ENCODE results near the gene PINK1. TPM values are rescaled to one million over a fixed set of nuclear protein-coding genes. Genes with fewer than 3 reads are reported as not detected.

PINK1 gene
- total and polyA plus RNA-seq, 2 of the 13 experiments (the other 11 are each of a cell fraction or from before 2014, with no cell fraction given), result 15.3 to 16.1 TPM

- CTCF ChIA-PET (ENCODE audit: low intra/inter-chr PET ratio, low total read pairs), result no interaction called here
- TF ChIP-seq ZSCAN21 (CRISPR knock-in tag; IDR thresholded peaks at IDR 0.05; ENCODE audit: borderline replicate concordance) (no peak), ZFX (CRISPR knock-in tag; IDR thresholded peaks at IDR 0.05; ENCODE audit: low read depth) (0 out of 2 replicates have a peak, but pooled peaks have one; percentile 3)
- Histone ChIP-seq H3K27ac (ENCODE audit: extremely low read length, insufficient read depth, low read length) (no peak overlapping the region), H3K4me1 (ENCODE audit: insufficient read depth, low read length) (peaks cover 41% of the 10 kb centered on the region), H4K20me1 (ENCODE audit: insufficient read depth, low read length) (no peaks in the 10 kb centered on the region), H3K9me3 (ENCODE audit: low read length) (no peaks in the 10 kb centered on the region), H3K9ac (ENCODE audit: insufficient read depth, low read depth, low read length) (no peak overlapping the region), H3K36me3 (replicated peaks in 1 of 2; ENCODE audit: control insufficient read depth in 1 of 2, insufficient read depth in 2 of 2, low read length in 2 of 2) (no peaks in the 10 kb centered on the region), H3K27me3 (ENCODE audit: control insufficient read depth in 1 of 2, insufficient read depth in 2 of 2, low read length in 2 of 2) (peaks cover 2 to 57% of the 10 kb centered on the region in 2 experiments; a peak in 4 of 5 replicates), H3K79me2 (ENCODE audit: insufficient read depth, low read length) (no peaks in the 10 kb centered on the region), H2AFZ (ENCODE audit: low read length) (no peak overlapping the region), H3K4me2 (ENCODE audit: low read depth, low read length) (0 out of 2 replicates have a peak overlapping the region, but pooled peaks have one; percentile 19), H3K4me3 (replicated peaks in 1 of 3; ENCODE audit: insufficient read depth in 1 of 3, low read depth in 2 of 3, low read length in 3 of 3) (no peak overlapping the region; a peak in 1 of 6 replicates)
- POLR2A ChIA-PET, result no interaction called here
- 36% methylated on average over 12 of the region's 12 CpGs for whole genome bisulfite sequencing (ENCODE audit: low lambda C conversion rate)
- ATAC-seq (no peak), DNase-seq (ENCODE audit: low spot score) (no peak), FAIRE-seq (no peak)
- in situ Hi-C loops (cut with HindIII; ENCODE audit: extremely low pct_ligation_motif_present, low pct_unique_long_range_greater_than_20kb), result no loop called here
- BruUV-seq (replicated peaks), result no TSS peak
- intact Hi-C loops (cut with micrococcal nuclease; ENCODE audit: unreplicated experiment), result no loop called here
Measured at GRCh38 chr1:20685741-20686140, 52.5 kb downstream of the PINK1 start.

DNA sequence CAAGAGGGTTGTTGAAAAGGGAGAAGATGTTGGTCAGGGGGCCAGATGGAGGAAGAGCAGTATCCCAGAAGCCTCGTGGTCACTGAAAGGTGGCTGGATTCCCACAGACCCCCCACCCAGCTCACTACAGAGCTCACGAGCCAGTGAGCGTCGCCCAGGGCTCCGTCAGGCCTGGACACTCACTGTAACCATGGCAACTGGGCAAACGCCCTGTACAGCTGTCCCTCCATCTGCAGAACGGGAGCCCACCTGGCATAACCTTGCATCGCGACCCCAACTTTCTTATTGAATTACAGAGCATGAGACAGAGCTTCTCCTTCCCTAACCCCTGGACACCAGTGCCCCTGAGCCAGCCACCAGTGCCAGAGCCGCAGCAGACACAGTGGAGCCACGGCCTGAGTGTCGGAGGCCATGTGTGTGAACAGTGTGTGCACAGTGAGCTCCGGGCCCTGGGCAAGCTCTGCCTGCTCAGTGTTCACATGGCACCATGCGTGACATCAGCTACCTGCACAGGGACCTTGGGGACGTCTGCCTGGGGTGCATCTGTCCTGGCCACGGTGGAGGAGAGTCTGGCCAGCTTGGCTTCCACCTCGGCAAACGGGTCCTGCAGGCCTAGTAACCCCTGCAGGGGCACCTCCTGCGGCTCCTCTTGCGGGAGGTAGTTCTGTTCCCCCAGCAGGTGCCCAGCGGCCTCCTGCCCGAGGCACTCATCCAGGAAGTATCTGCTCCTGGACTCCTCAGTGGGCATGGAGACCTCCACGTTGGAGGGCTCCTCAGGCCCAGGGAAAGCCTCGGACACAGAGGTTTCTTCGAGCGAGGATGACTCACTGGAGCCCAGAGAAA is 53.8 kb downstream of the PINK1 start:
- peaks cover 2 to 53% of the 10 kb centered on the region in 2 experiments; a peak in 4 of 5 replicates for H3K27me3 ChIP-seq (ENCODE audit: control insufficient read depth in 1 of 2, insufficient read depth in 2 of 2, low read length in 2 of 2)
- H3K79me2 ChIP-seq (ENCODE audit: insufficient read depth, low read length), result no peaks in the 10 kb centered on the region
- no peak overlapping the region for H3K9ac ChIP-seq (ENCODE audit: insufficient read depth, low read depth, low read length)
- ChIA-PET CTCF (ENCODE audit: low intra/inter-chr PET ratio, low total read pairs) (no interaction called here), POLR2A (no interaction called here)
- peak overlapping the region in 1 of 3 experiments; percentile 13; a peak in 1 of 6 replicates for H3K4me3 ChIP-seq (replicated peaks in 1 of 3; ENCODE audit: insufficient read depth in 1 of 3, low read depth in 2 of 3, low read length in 3 of 3)
- H3K4me1 ChIP-seq (ENCODE audit: insufficient read depth, low read length), result peaks cover 41% of the 10 kb centered on the region
- no peaks in the 10 kb centered on the region for H4K20me1 ChIP-seq (ENCODE audit: insufficient read depth, low read length)
- no peak overlapping the region for H3K27ac ChIP-seq (ENCODE audit: extremely low read length, insufficient read depth, low read length)
- in situ Hi-C loops (cut with HindIII; ENCODE audit: extremely low pct_ligation_motif_present, low pct_unique_long_range_greater_than_20kb) (no loop called here), intact Hi-C loops (cut with micrococcal nuclease; ENCODE audit: unreplicated experiment) (no loop called here)
- DNase-seq (ENCODE audit: low spot score), result no peak
- FAIRE-seq, result no peak
- no peaks in the 10 kb centered on the region for H3K9me3 ChIP-seq (ENCODE audit: low read length)
- H3K36me3 ChIP-seq (replicated peaks in 1 of 2; ENCODE audit: control insufficient read depth in 1 of 2, insufficient read depth in 2 of 2, low read length in 2 of 2), result no peaks in the 10 kb centered on the region
- 11% methylated on average over 1 of the region's 26 CpGs for WGBS (ENCODE audit: low lambda C conversion rate)
- BruUV-seq (replicated peaks), result no TSS peak
- H2AFZ ChIP-seq (ENCODE audit: low read length), result no peak overlapping the region
- peak; percentile 64 for ATAC-seq
- H3K4me2 ChIP-seq (ENCODE audit: low read depth, low read length), result peak overlapping the region; percentile 38
- no peak for TF ChIP-seq TSC22D2 (CRISPR knock-in tag; IDR thresholded peaks at IDR 0.05; ENCODE audit: borderline replicate concordance)
- TF ChIP-seq ATF7 (IDR thresholded peaks at IDR 0.05), result no peak
- TF ChIP-seq ATF7 (CRISPR knock-in tag; IDR thresholded peaks at IDR 0.05), result no peak
- no peak for TF ChIP-seq MEIS2 (CRISPR knock-in tag; IDR thresholded peaks at IDR 0.05)
- TF ChIP-seq ZFP41 (CRISPR knock-in tag; IDR thresholded peaks at IDR 0.05; ENCODE audit: borderline replicate concordance), result no peak
- TF ChIP-seq, protein P1, sequence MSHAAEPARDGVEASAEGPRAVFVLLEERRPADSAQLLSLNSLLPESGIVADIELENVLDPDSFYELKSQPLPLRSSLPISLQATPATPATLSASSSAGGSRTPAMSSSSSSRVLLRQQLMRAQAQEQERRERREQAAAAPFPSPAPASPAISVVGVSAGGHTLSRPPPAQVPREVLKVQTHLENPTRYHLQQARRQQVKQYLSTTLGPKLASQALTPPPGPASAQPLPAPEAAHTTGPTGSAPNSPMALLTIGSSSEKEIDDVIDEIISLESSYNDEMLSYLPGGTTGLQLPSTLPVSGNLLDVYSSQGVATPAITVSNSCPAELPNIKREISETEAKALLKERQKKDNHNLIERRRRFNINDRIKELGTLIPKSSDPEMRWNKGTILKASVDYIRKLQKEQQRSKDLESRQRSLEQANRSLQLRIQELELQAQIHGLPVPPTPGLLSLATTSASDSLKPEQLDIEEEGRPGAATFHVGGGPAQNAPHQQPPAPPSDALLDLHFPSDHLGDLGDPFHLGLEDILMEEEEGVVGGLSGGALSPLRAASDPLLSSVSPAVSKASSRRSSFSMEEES (CRISPR knock-in tag; IDR thresholded peaks at IDR 0.05), result no peak
- TF ChIP-seq PRDM10 (CRISPR knock-in tag; IDR thresholded peaks at IDR 0.05; ENCODE audit: low read depth), result no peak
- no peak for TF ChIP-seq ZNF20 (CRISPR knock-in tag; IDR thresholded peaks at IDR 0.05)
- no peak for TF ChIP-seq MTERF4 (CRISPR knock-in tag; IDR thresholded peaks at IDR 0.05)

Data from HepG2 (cell line).